RKO (cell line): ENCODE data around the gene FAM193A.
A peak's percentile ranks its signal among the peaks of the same experiment; 100 is the strongest.
"Not testable (repeated sequence)": the region's sequence is repeated elsewhere in the genome, so short reads cannot be mapped to it uniquely, and the experiment has no call there.

Experiments used
- DNase-seq: peaks from one replicate; pipeline ENCODE4 v3.0.0-alpha.2; 2016; ENCODE audit warnings: low spot score

Gene FAM193A

DNA sequence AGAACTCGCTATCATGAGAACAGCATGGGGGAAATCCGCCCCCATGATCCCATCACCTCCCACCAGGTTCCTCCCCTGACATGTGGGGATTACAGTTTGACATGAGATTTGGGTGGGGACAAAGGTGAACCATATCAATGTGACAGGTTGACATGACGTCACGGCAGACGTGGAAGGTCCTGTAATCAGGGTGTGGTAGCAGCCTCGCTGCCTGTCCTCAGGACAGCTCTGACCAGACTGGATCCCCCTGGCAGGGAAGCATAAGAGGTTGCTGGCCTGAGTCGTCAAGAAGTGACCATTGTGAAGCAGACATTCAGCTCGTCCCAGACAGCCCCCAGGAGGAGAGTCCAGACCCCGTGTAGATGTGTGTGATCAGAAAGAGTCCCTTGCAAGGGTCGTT is 115.1 kb downstream of the FAM193A start:
- DNase-seq, result no peak

GRCh38 chr4:2651998-2652397 is 115.6 kb downstream of the FAM193A start:
- no peak for DNase-seq

- no peak for DNase-seq
These were observed 116.1 kb downstream of the FAM193A start for GRCh38 chr4:2652415-2653160.

- no peak for DNase-seq
These were observed 124.3 kb downstream of the FAM193A start for GRCh38 chr4:2660596-2661211.

GRCh38 chr4:2662598-2662997 is 126.2 kb downstream of the FAM193A start:
- DNase-seq, result peak; percentile 48

DNA sequence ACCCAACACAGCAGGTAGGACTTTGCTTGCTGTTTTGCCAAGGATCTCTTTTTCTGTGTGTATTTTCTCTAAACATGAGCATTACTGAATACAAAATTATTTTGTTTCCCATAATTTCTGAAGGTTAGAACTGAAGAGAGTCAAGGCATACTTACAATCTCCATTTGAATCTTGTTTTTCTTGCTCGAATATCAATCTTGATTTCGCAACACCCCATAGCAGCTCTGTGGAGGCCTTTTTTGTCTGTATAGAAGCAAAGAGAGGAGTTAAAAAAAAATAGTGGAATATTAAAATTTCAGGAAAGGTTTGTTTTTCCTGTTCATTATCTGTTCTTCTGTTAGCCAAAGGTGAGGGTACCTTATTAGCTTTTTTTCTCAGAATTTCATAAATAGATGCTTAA is 126.8 kb downstream of the FAM193A start:
- DNase-seq, result no peak

GRCh38 chr4:2666722-2667247 is 130.3 kb downstream of the FAM193A start:
- DNase-seq, result no peak

GRCh38 chr4:2667428-2667827 is 131.0 kb downstream of the FAM193A start:
- DNase-seq, result no peak

DNA sequence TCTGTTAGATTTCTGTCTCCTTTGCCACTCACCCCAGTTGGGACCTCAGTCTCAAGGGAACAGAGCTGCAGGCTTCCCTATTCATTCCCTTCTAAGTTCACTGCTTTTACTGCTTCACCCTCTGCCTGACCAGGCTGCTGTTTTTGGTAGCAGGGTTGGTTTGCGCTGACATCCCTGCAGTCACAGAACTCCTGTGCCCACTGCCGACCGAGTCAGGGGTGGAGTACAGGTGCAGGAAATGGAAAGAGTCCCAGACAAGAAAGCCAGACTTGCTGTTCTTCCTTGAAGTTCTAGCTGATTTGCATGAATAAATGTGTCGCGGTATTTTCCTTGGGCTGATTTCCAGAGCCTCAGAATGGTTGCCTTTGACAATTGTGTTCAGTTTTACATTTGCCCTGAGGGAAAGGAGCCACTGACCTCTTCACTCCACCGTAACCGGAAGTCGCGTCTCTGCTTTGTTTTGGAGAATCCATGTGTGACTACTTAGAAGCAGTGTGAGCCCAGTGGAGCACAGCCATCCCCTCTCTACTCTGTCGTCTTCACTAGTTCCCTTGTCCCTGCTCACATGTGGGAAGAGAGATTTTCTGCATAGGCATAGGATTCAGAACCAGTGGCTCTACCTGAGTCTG is 134.9 kb downstream of the FAM193A start:
- no peak for DNase-seq

DNA sequence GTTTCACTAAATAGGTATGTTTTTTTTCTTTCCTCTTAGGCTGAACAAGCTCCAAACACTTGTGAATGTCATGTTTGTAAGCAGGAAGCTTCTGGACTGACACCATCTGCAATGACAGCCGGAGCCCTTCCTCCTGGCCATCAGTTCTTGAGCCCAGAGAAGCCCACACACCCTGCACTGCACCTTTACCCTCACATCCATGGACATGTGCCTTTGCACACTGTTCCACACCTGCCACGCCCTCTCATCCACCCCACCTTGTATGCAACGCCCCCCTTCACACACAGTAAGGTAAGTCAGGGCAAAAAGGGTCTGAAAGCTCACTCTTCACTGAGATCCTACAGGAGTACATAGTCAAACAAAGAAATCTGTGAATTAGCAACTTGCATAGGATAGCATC is 135.6 kb downstream of the FAM193A start:
- no peak for DNase-seq

DNA sequence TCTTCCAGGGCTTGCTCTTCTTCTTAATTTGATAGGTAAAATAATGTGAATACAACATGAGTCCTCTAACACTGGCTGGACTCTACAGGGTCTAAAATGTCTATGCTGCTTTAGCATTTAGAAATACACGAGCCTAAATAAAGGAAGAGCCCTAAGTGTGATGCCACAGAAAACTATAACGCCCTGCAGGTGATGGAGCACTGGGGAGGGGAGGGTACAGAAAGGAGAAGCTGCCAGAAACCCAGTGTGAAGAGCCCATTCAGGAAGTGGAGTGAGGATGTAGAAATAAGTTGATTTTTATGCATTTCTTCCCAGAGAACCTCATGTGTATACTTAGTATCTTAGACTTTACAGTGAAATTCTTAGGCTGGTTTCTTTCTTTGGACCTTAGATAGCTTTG is 136.3 kb downstream of the FAM193A start:
- no peak for DNase-seq

- peak; percentile 26 for DNase-seq
These were observed 136.7 kb downstream of the FAM193A start for GRCh38 chr4:2673157-2673556.

GRCh38 chr4:2679762-2680161 is 143.3 kb downstream of the FAM193A start:
- DNase-seq, result not testable (repeated sequence)

DNA sequence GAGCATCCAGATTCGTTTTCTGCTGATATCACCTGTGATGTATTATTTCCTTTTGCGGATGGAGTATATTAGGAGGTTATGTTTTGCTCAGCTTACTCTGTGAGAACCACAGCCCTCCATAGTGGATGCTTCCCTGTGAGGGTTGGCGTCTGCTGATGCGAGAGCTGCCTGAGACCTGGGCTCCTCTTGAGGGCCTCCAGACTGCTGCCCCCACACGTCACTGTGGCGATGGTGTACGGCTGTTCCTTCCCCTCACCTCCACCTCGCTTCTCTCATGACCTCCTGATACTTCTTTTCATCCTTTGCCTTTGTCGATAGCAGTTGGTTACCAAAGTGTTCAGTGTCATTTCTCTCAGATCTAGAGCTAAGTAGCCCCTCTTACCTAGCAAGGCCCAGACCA is 148.0 kb downstream of the FAM193A start:
- no peak for DNase-seq

- no peak for DNase-seq
These were observed 149.1 kb downstream of the FAM193A start for GRCh38 chr4:2685541-2685940.

DNA sequence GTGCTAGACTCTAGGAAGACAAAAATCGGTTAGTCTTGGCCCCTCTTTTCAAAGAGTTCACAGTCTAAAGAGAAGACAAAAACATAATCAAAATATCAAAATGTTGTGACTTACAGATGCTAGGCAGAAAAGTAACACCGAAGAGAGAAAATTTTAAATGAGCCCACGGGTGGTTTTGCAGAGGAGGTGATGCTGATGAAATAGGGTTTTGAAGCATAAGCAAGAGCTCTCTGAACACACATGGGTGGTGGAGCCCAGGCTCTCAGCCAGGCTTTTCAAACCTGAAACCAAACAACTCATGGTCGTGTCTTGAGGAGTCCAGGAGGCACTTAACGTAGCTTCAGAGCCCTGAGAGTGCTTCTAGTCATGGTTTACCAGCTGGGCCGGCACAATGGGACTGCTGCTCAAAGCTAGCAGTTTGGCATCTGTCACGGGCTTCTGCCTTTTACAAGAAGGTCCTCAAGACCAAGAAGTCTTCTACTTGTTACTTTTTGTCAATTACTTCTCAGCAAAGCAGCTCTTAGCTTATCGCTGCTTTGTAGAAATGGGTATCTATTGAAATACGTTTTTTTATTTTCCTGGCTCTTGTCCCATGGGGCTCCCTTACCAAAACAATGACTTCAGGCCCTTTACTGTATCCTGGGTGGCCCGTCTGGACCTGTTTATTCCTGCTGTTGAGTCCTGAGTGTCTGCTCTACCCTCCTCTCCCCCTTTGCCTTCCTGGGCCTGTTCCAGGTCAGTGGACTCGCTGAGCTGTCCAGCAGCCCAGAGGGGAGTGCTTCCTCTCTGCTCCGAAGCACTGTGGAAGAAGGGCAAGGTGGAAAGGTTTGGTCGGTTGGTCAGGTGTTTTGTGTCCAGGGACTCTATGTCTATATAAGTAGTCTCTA is 150.2 kb downstream of the FAM193A start:
- no peak for DNase-seq

GRCh38 chr4:2688281-2688680 is 151.8 kb downstream of the FAM193A start:
- DNase-seq, result no peak

- no peak for DNase-seq
These were observed 152.2 kb downstream of the FAM193A start for GRCh38 chr4:2688697-2689096.

DNA sequence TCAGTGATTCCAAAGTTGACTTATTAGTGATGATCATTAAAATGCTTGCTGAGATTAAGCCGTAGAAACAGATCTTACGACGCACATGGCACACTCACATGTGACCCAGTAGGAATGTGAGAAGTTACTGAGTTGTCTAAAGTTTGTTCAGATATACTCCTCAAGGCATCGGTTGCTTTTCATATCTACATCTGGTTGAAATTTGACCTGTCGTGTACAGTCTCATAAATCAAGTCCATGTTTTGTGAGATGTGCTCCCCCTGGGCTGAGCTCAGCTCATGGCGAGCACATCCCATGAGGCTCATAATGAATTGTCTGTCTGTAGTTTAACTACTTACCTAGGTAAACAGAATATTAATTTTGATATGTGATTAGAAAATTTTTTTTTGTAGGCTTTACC is 152.7 kb downstream of the FAM193A start:
- no peak for DNase-seq

DNA sequence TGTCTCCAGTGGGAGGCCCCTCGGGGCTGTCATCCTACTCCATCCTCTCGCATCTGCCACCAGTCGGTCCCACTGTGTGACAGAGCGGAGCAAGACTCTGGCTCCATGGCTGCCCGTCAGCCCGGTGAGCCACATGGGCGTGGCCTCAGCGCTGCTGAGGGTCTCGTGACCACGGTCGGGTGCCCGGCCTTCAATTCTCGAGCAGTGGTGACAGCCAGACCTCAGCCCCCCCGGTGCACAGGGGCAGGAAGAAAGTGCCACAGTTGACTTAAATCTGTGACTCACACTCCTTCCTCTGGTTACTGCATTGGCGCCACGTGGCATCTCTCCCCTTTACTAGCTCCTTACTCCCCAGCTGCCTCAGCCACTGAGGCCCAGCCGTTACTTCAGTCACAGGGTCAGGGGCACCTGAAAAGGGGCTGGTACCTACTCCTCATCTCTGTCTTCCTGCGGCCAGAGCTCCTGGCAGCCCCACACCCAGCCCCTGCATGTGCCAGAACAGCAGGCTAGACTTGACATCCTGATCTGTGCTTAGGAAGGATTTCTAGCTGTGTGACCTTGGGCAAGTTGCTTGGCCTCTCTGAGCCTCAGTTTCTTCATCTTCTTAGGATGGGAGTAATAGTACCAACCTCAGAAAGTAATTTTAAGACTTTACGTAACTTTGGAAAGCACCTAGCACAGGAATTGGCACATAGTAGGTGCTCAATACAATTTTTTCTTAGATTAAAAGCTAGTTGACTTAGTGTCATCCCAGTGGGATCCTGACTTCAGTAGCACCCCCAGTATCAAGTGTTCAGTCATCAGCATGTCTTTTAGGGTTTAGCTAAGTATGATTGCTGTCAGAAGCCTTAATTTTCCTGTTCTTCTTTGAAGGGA is 153.6 kb downstream of the FAM193A start:
- DNase-seq, result no peak

- DNase-seq, result no peak
These were observed 154.9 kb downstream of the FAM193A start for GRCh38 chr4:2691313-2691712.
